ENCODE data around the gene PKP2.

DNA sequence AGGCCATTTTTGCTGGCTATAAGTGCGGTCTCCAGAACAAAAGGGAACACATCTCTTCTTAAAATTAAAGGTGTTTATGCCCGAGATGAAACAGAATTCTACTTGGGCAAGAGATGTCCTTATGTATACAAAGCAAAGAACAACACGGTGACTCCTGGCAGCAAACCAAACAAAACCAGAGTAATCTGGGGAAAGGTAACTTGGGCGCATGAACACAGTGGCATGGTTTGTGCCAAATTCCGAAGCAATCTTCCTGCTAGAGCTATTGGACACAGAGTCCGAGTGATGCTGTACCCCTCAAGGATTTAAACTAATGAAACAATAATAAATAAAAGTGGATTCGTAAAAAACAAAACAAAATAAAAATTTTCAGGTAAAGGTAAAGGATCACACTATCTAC, 33.4 kb downstream of the PKP2 start:
- TF ChIP-seq, protein P1, sequence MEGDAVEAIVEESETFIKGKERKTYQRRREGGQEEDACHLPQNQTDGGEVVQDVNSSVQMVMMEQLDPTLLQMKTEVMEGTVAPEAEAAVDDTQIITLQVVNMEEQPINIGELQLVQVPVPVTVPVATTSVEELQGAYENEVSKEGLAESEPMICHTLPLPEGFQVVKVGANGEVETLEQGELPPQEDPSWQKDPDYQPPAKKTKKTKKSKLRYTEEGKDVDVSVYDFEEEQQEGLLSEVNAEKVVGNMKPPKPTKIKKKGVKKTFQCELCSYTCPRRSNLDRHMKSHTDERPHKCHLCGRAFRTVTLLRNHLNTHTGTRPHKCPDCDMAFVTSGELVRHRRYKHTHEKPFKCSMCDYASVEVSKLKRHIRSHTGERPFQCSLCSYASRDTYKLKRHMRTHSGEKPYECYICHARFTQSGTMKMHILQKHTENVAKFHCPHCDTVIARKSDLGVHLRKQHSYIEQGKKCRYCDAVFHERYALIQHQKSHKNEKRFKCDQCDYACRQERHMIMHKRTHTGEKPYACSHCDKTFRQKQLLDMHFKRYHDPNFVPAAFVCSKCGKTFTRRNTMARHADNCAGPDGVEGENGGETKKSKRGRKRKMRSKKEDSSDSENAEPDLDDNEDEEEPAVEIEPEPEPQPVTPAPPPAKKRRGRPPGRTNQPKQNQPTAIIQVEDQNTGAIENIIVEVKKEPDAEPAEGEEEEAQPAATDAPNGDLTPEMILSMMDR (conservative IDR thresholded peaks at IDR 0.05; ENCODE audit: low read length): no peak
- no peak for TF ChIP-seq EZH2phosphoT487 (IDR thresholded peaks at IDR 0.05; ENCODE audit: borderline replicate concordance, low read depth, low read length)

Data from OCI-LY7 (cell line).